ENCODE results near the gene JARID2.

DNA sequence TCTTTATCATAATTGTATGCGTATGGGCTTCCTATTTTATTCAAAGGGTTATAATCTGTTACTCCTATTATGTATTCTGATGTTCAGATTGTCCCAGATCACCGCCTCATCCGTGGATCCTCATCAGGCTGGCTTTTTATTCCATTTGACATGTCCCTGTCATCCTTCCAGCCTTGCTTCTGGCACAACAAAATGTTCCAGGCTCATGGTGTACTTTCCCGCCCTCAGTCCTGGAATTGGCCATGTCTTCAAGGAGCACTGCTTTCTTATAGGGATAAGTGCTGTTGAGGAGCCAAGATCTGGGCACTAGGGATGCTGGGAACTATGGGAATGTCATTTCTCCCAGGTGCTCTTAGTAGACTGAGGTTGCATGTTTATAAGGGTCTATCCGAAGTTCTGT lies 207.8 kb downstream of the JARID2 start:
- TF ChIP-seq POLR2AphosphoS5 (IDR thresholded peaks at IDR 0.05; ENCODE audit: borderline replicate concordance, low read depth, low read length) (no peak), EZH2 (IDR thresholded peaks at IDR 0.05) (no peak), FOXP2 (optimal IDR thresholded peaks at IDR 0.05; ENCODE audit: control extremely low read depth, extremely low read length, insufficient read depth) (no peak)
